HG03108 (cell line): Measurements from ENCODE around the gene SLC6A13.

ENCODE experiments used
- ATAC-seq: cut with Tn5 transposase; IDR thresholded peaks from one replicate; pipeline ENCODE4 v1.9.1; 2021; ENCODE audit warnings: moderate library complexity; ENCODE audit not compliant: unreplicated experiment

Gene SLC6A13

GRCh38 chr12:180445-180844 is 82.2 kb downstream of the SLC6A13 start:
- no peak for ATAC-seq

GRCh38 chr12:179885-180284 is 82.8 kb downstream of the SLC6A13 start:
- ATAC-seq, result no peak

GRCh38 chr12:179131-179884 is 83.3 kb downstream of the SLC6A13 start:
- no peak for ATAC-seq

GRCh38 chr12:178829-179109 is 83.9 kb downstream of the SLC6A13 start:
- ATAC-seq, result no peak

- ATAC-seq, result no peak
Observed at GRCh38 chr12:177980-178828, 84.4 kb downstream of the SLC6A13 start.

- no peak for ATAC-seq
Observed at GRCh38 chr12:177336-177979, 85.2 kb downstream of the SLC6A13 start.

- no peak for ATAC-seq
Observed at GRCh38 chr12:176321-177181, 86.1 kb downstream of the SLC6A13 start.

GRCh38 chr12:175759-176158 is 86.9 kb downstream of the SLC6A13 start:
- ATAC-seq, result no peak

- ATAC-seq, result no peak
Observed at GRCh38 chr12:175250-175649, 87.4 kb downstream of the SLC6A13 start.

GRCh38 chr12:174596-174995 is 88.0 kb downstream of the SLC6A13 start:
- ATAC-seq, result no peak

- ATAC-seq, result no peak
Observed at GRCh38 chr12:174124-174523, 88.5 kb downstream of the SLC6A13 start.

- ATAC-seq, result no peak
Observed at GRCh38 chr12:172732-173161, 89.9 kb downstream of the SLC6A13 start.

- no peak for ATAC-seq
Observed at GRCh38 chr12:171743-172676, 90.6 kb downstream of the SLC6A13 start.

GRCh38 chr12:171276-171675 is 91.4 kb downstream of the SLC6A13 start:
- ATAC-seq, result no peak
